HCT116 (cell line): ENCODE results near the gene ZNG1F.
"Not testable (repeated sequence)": the region's sequence is repeated elsewhere in the genome, so short reads cannot be mapped to it uniquely, and the experiment has no call there.

ENCODE experiments used
- CTCF ChIP-seq, 3 experiments: fragments of 200-600 bp in 1 of 3; sonication (generic) in 1 of 3; IDR thresholded peaks in 2 of 3; conservative IDR thresholded peaks in 1 of 3; 2 replicates each; pipeline ENCODE4 v1.5.1; 2012 to 2017; ENCODE audit warnings: low read depth in 2 of 3, low read length in 2 of 3, antibody characterized with exemption in 1 of 3, borderline replicate concordance in 1 of 3, control low read depth in 1 of 3, mild to moderate bottlenecking in 1 of 3, mixed read lengths in 1 of 3, mixed run types in 1 of 3, moderate library complexity in 1 of 3; ENCODE audit not compliant: insufficient read depth in 1 of 3
- MAX ChIP-seq: IDR thresholded peaks from 2 replicates; pipeline ENCODE4 v1.6.1; 2012
- RAD21 ChIP-seq: IDR thresholded peaks from 2 replicates; pipeline ENCODE4 v1.6.1; 2012; ENCODE audit warnings: low read depth, mild to moderate bottlenecking

- TF ChIP-seq RAD21; MAX; CTCF (IDR thresholded peaks at IDR 0.05 in 2 of 3, conservative IDR thresholded peaks at IDR 0.05 in 1 of 3; ENCODE audit: borderline replicate concordance in 1 of 3, insufficient read depth in 1 of 3, low read depth in 2 of 3, low read length in 2 of 3): not testable (repeated sequence)
Measured at GRCh38 chr9:41108816-41109215, 80.3 kb downstream of the ZNG1F start.
